Measurements from ENCODE around the gene BEND6.

GRCh38 chr6:57069920-57070331, 115.0 kb downstream of the BEND6 start:
- TF ChIP-seq CTCF (IDR thresholded peaks at IDR 0.05) (no peak), POLR2AphosphoS5 (IDR thresholded peaks at IDR 0.05) (no peak)
